MCF 10A (cell line): ENCODE measurements around the gene NGF. TPM values are rescaled to one million over a fixed set of nuclear protein-coding genes. Genes with fewer than 3 reads are reported as not detected.
A peak's percentile ranks its signal among the peaks of the same experiment; 100 is the strongest.

Experiments
- BruUV-seq: library from RNA; stranded (reverse); fragments of 400-500 nt; replicated peaks from 2 replicates; lab custom pipeline; 2021; lab: Mats Ljungman, UMichigan
- CTCF ChIA-PET: fragments of 300-600 bp; sonication (Branson Sonifier 250); formaldehyde crosslinking; extraction: SDS; loops from one replicate; lab custom pipeline; 2021; ENCODE audit warnings: antibody characterized with exemption, inconsistent platforms; lab: Yijun Ruan, JAX
- POLR2A ChIA-PET: fragments of 300-600, 350-650 bp; sonication (Branson Sonifier 250); formaldehyde crosslinking; extraction: SDS; loops from one replicate; lab custom pipeline; 2020; ENCODE audit warnings: antibody characterized with exemption, inconsistent platforms; lab: Yijun Ruan, JAX
- DNase-seq: peaks from one replicate; pipeline ENCODE4 v3.0.0-alpha.2; 2018; ENCODE audit not compliant: unreplicated experiment
- H3K27ac Mint-ChIP-seq: one replicate; pipeline ENCODE4 v1.8.0; 2022; ENCODE audit warnings: mild to moderate bottlenecking, low read depth, mixed read lengths; ENCODE audit not compliant: unreplicated experiment
- H3K27me3 Mint-ChIP-seq: one replicate; pipeline ENCODE4 v1.8.0; 2022; ENCODE audit warnings: mixed read lengths; ENCODE audit not compliant: insufficient read depth, unreplicated experiment
- H3K36me3 Mint-ChIP-seq: one replicate; pipeline ENCODE4 v1.8.0; 2022; ENCODE audit warnings: mild to moderate bottlenecking, moderate library complexity, mixed read lengths; ENCODE audit not compliant: insufficient read depth, unreplicated experiment
- H3K4me1 Mint-ChIP-seq: one replicate; pipeline ENCODE4 v1.8.0; 2022; ENCODE audit warnings: mixed read lengths; ENCODE audit not compliant: insufficient read depth, unreplicated experiment
- H3K4me3 Mint-ChIP-seq: one replicate; pipeline ENCODE4 v1.8.0; 2022; ENCODE audit warnings: mild to moderate bottlenecking, moderate library complexity, mixed read lengths; ENCODE audit not compliant: unreplicated experiment
- H3K9me3 Mint-ChIP-seq: one replicate; pipeline ENCODE4 v1.8.0; 2022; ENCODE audit warnings: mixed read lengths; ENCODE audit not compliant: unreplicated experiment
- intact Hi-C: fragments of 100-400 bp; cut with micrococcal nuclease; formaldehyde crosslinking; loops from 2 replicates; pipeline ENCODE4 v1.14.1; 2022
- total RNA-seq: library from RNA; stranded (reverse); gene quantifications from 2 replicates; pipeline ENCODE4 v1.2.3, GENCODE V29; 2022
- TF ChIP-seq, protein P1 (sequence below): fragments of 200-600 bp; IDR thresholded peaks from one replicate; pipeline ENCODE4 v1.8.0; 2022; ENCODE audit warnings: antibody characterized with exemption, mild to moderate bottlenecking; ENCODE audit not compliant: unreplicated experiment

Gene NGF
- total RNA-seq, 1 experiment from 2014 or later = 1.1 TPM

DNA sequence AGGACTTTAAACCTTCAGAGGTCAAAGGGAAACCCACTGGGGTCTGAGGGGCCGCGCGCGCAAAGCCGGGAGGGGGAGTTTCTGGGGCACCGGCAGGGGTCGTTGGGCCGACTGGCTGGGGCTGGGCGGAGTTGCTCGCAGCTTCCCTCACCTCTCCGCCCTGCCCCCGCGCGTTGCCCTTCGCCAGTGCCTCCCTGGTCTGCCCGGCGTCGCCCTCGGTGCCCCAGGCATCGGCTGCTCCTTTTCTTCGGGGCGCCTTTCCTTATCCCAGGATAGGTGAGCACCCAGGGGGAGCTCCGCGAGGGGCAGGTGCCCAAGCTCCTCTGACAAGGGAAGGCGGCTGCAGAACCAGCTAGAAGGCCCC is 390 bp upstream of the NGF start:
- no TSS peak for BruUV-seq
- Mint-ChIP-seq H3K9me3 (no peaks in the 10 kb centered on the region), H3K27ac (no peak overlapping the region), H3K4me1 (peaks cover 11% of the 10 kb centered on the region), H3K36me3 (no peaks in the 10 kb centered on the region), H3K4me3 (peak overlapping the region; percentile 76), H3K27me3 (no peaks in the 10 kb centered on the region)
- POLR2A ChIA-PET = interaction anchor here (1.0 to 1.1 kb wide), 2 partner anchors 15 to 38 kb away, joined by 3 read pairs; no protein-coding TSS in a partner anchor
- no peak for DNase-seq
- TF ChIP-seq, protein P1, sequence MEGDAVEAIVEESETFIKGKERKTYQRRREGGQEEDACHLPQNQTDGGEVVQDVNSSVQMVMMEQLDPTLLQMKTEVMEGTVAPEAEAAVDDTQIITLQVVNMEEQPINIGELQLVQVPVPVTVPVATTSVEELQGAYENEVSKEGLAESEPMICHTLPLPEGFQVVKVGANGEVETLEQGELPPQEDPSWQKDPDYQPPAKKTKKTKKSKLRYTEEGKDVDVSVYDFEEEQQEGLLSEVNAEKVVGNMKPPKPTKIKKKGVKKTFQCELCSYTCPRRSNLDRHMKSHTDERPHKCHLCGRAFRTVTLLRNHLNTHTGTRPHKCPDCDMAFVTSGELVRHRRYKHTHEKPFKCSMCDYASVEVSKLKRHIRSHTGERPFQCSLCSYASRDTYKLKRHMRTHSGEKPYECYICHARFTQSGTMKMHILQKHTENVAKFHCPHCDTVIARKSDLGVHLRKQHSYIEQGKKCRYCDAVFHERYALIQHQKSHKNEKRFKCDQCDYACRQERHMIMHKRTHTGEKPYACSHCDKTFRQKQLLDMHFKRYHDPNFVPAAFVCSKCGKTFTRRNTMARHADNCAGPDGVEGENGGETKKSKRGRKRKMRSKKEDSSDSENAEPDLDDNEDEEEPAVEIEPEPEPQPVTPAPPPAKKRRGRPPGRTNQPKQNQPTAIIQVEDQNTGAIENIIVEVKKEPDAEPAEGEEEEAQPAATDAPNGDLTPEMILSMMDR = no peak
- intact Hi-C loops = no loop called here
- CTCF ChIA-PET = interaction anchor here (0.8 kb wide), 1 partner anchor 11 kb away, joined by 3 read pairs; no protein-coding TSS in a partner anchor

GRCh38 chr1:115337276-115337632 is 795 bp downstream of the NGF start:
- Mint-ChIP-seq H3K4me1 (peaks cover 19% of the 10 kb centered on the region), H3K27me3 (no peaks in the 10 kb centered on the region), H3K27ac (no peak overlapping the region), H3K36me3 (no peaks in the 10 kb centered on the region), H3K4me3 (peak overlapping the region; percentile 76), H3K9me3 (no peaks in the 10 kb centered on the region)
- intact Hi-C loops = no loop called here
- DNase-seq = no peak
- ChIA-PET POLR2A (interaction anchor here (1.0 to 1.1 kb wide), 2 partner anchors 14 to 37 kb away, joined by 3 read pairs; no protein-coding TSS in a partner anchor), CTCF (interaction anchor here (0.8 kb wide), 1 partner anchor 198 kb away, joined by 4 read pairs; no protein-coding TSS in a partner anchor)
- BruUV-seq = no TSS peak
- TF ChIP-seq, protein P1 = no peak

GRCh38 chr1:115336741-115337140 is 1.3 kb downstream of the NGF start:
- TF ChIP-seq, protein P1 = no peak
- POLR2A ChIA-PET = no interaction called here
- H3K9me3 Mint-ChIP-seq = no peaks in the 10 kb centered on the region
- peaks cover 23% of the 10 kb centered on the region for H3K4me1 Mint-ChIP-seq
- H3K36me3 Mint-ChIP-seq = no peaks in the 10 kb centered on the region
- CTCF ChIA-PET = no interaction called here
- no peak overlapping the region for H3K4me3 Mint-ChIP-seq
- H3K27me3 Mint-ChIP-seq = no peaks in the 10 kb centered on the region
- no TSS peak for BruUV-seq
- DNase-seq = no peak
- peak overlapping the region; percentile 49 for H3K27ac Mint-ChIP-seq
- intact Hi-C loops = no loop called here

DNA sequence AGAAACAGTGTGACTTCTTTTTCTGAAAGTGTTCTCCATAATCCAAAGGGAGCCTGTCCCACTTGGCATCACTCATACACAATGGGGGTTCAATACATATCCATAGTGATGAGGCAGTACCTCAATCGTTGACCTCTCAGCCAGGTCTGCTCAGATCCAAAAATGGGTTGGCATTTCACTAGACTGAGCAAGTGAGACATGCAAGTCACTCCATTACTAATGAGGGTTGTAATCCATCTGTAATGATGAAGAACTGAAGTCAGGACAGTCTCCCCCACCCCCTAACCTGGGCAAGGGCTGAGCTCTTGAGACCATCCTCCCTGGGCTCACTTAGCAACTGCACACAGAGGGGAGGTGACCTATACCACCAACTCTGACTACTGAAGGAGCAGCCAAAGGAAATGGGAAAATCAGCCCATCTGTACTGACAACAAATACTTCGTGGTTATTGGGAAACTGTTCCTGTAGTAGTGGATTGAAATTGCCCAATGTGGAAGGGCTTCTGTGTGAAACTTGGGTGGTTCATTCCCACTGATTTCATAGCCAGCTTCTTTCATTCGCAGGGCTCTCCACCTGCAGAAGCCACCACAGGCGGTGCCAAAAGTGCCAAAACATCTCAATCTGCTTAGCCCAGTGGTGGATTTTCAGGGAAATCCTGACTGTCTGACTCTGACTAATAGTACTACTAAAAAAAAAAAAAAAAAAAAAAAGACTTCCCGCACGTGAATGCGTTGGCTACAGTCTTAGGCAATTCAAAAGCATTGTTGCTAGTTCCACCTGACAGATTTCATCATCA is 5.0 kb downstream of the NGF start:
- Mint-ChIP-seq H3K27ac (peak overlapping the region; percentile 98), H3K9me3 (no peaks in the 10 kb centered on the region), H3K4me1 (peaks cover 23% of the 10 kb centered on the region), H3K4me3 (peak overlapping the region; percentile 19), H3K36me3 (no peaks in the 10 kb centered on the region), H3K27me3 (no peaks in the 10 kb centered on the region)
- TF ChIP-seq, protein P1 = no peak
- ChIA-PET CTCF (interaction anchor here (1.2 kb wide), 1 partner anchor 134 kb away, joined by 3 read pairs; no protein-coding TSS in a partner anchor), POLR2A (interaction anchor here (0.7 to 1.9 kb wide), 12 partner anchors 11 to 191 kb away, joined by 3 to 14 read pairs (median 4); no protein-coding TSS in a partner anchor)
- DNase-seq = peak; percentile 90
- BruUV-seq = TSS peak; percentile 57
- intact Hi-C loops = loop anchor here (1.0 to 2.0 kb wide), 4 partner anchors 13 to 198 kb away; no protein-coding TSS in a partner anchor
